ENCODE measurements around the gene UTP4.
"Not testable (repeated sequence)": the region's sequence is repeated elsewhere in the genome, so short reads cannot be mapped to it uniquely, and the experiment has no call there.

Gene UTP4

DNA sequence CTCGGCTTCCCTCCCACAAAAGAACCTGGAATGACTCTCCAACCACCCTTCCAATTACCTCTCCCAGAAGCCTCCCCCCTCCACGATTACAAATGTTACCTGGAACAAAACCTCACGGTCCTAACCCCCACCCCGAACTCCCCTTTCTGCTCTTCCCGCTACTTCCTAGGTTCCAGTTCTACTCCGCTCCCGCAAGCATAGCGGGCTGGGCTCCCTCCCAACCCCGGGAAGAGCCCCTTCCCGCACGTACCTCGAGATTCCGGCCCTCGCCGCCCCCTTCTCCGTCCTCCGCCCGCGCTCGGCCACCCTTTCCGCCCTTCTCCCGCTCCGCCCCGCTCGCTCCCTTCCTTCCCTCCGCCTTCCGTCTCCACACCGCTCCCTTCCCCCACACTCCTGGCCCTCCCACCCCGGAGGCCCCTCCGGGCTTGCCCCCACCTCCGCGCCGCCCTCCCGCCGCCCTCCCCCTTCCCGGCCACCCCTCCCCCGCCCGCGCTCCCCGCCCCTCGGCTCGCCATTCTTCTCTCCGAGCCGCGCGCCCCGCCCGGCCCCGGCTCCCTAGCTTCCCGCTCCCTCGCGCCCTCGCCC, 518 bp upstream of the UTP4 start:
- DNase-seq = peak; percentile 64 to 67

- DNase-seq = no peak
Measured at GRCh38 chr16:69133373-69133954, 1.0 kb downstream of the UTP4 start.

DNA sequence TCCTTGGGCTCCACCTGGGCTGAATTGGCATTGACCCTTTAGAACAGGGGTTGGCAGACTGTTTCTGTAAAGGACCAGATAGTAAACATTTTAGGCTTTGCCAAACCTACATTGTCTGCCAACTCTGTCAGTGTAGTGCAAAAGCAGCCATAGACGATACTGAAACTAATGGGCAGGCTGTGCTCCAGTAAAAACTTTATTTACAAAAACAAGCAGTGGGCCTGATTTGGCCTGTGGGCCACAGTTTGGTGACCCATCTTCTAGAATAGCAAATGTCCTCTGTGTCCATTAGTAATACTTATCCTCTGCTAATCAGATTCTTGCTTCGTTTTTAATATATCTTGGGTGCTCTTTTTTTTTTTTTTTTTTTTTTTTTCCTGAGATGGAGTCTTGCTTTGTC, 6.2 kb downstream of the UTP4 start:
- DNase-seq = no peak

DNA sequence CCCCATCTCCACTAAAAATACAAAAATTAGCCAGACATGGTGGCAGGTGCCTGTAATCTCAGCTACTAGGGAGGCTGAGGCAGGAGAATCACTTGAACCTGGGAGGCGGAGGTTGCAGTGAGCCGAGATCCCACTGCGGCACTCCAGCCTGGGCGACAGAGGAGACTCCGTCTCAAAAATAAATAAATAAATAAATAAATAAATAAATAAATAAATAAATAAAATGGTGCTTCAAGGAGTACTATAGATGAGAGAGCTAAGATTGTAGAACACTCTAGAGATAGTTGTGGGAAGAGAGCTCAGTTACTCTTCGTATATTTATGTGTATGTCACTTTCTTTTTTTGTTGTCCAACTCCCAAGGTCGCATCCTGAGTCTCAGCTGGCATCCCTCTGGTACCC, 7.0 kb downstream of the UTP4 start:
- not testable (repeated sequence) for DNase-seq

- no peak for DNase-seq
Measured at GRCh38 chr16:69141014-69141413, 8.6 kb downstream of the UTP4 start.

DNA sequence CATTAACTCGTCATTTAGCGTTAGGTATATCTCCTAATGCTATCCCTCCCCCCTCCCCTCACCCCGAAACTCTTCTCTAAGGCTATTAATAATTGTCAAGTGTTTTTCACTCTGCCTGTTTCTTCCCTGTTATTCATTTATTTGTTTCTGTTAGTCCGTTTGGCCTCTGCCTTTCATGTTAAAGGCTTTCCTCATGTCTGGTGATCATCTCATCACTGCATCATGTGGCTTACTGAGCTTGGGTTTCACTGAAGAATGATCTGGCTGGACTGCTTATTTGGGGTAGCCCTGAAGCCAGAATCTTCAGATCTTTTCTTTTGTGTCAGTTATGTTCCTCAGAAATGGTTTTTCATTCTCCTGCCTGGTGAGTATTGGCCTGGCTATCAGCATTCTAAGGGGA, 9.5 kb downstream of the UTP4 start:
- no peak for DNase-seq

GRCh38 chr16:69143116-69143515, 10.7 kb downstream of the UTP4 start:
- DNase-seq = no peak

- DNase-seq = no peak
Measured at GRCh38 chr16:69145658-69146057, 13.2 kb downstream of the UTP4 start.

DNA sequence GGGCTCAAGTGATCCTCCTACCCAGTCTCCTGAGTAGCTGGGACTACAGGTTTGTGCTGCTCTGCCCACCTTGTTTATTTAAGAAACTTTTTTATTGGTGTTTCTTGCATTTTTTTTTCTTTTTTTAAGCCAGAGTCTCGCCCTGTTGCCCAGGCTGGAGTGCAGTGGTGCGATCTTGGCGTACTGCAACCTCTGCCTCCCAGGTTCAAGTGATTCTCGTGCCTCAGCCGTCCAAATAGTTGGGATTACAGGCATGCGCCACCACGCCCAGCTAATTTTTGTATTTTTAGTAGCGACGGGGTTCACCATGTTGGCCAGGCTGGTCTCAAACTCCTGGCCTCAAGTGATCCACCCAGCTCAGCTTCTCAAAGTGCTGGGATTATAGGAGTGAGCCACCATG, 17.2 kb downstream of the UTP4 start:
- not testable (repeated sequence) for DNase-seq

GRCh38 chr16:69150146-69150865, 17.9 kb downstream of the UTP4 start:
- DNase-seq = peak; percentile 35 to 50

DNA sequence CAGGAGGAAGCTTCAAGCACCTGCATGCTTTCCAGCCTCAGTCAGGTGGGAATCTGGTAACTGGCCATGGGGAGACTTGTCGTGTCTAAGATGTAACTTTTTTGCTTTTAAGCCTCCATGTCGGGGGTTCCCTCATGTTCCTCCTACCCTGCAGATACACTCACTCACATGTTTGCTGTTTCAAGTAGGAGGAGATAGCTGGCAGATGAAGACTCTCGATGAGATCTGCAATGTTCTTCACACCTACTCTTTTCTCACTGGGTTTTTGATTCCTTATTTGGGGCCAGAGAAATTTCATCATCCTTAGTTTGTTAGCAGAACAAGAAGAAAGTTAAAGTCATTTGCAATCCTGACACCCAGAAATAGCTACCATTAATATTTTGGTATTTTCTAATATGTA, 24.7 kb downstream of the UTP4 start:
- DNase-seq = no peak

- DNase-seq = no peak
Measured at GRCh38 chr16:69160192-69160591, 27.7 kb downstream of the UTP4 start.

DNA sequence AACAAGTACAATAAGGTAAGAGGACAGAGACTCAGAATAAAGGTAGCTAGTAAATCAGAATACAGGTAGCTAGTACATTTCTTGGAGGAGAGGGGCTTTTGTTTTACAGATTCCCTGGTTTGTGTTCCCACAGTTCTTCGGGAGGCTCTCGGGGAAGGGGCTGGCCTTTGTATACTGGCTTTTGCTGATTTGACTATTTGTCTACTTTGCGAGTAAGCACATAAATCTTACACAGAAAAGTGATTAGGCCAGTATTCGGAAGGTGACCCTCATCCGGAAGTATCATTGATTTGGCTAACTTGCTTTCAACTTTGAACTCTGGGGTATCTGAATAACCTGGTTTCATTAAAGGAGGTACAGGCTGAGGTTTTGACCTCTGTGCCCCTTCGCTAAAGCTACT, 33.1 kb downstream of the UTP4 start:
- no peak for DNase-seq

DNA sequence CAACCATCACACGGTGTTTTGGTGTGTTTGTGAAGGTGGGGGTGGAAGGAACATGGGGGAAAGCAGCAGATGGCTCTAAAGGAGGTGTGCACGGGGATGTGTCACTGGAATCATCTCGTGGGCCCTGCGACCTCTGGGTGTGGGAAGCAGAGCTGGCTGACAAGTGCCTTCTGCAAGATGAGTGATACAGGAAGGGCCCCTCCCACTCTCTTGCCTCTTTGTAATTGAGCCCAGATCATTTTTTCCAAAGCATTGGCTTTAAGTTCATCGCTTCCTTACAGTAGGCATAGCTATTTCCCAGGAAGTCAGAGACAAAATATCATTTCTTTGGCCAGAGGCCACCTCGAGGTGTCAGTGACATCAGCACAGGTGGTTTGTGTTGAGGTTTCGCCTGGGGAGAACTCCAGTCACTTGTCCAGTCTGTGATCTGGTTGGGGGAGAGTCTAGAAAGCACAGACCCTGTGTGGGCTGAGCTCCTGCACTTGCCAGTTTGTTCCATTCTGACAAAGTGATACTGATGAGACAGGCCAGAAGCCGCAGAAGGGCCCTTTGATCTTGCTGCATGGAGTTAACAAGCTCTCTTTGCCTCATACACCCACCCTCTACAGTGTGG, 33.9 kb downstream of the UTP4 start:
- DNase-seq = peak; percentile 59 to 65

GRCh38 chr16:69166946-69167930, 34.8 kb downstream of the UTP4 start:
- no peak for DNase-seq

GRCh38 chr16:69169051-69169450, 36.6 kb downstream of the UTP4 start:
- no peak for DNase-seq

GRCh38 chr16:69169607-69170352, 37.3 kb downstream of the UTP4 start:
- DNase-seq = no peak

GRCh38 chr16:69171325-69172084, 39.1 kb downstream of the UTP4 start:
- DNase-seq = no peak

GRCh38 chr16:69176033-69176800, 43.8 kb downstream of the UTP4 start:
- DNase-seq = no peak

GRCh38 chr16:69179328-69180010, 47.0 kb downstream of the UTP4 start:
- DNase-seq = no peak

All from stimulated activated CD4-positive, alpha-beta T cell treated with anti-CD3 and anti-CD28 coated beads, Interleukin-2, amount 100 ng/mL, for 48 hours (primary cell).